ENCODE measurements around the gene CACNA1I. TPM values are rescaled to one million over a fixed set of nuclear protein-coding genes. Genes with fewer than 3 reads are reported as not detected.

CACNA1I gene
- total and polyA plus RNA-seq, 2 experiments from 2014 or later, result 0.17 to 0.21 TPM

GRCh38 chr22:39679652-39680051 lies 109.1 kb downstream of the CACNA1I start:
- H3K36me3 ChIP-seq (replicated peaks; ENCODE audit: insufficient read depth, low read depth), result no peaks in the 10 kb centered on the region
- no peak overlapping the region for H2AFZ ChIP-seq
- no peaks in the 10 kb centered on the region for H3K9me3 ChIP-seq (ENCODE audit: low read depth)
- H3K4me1 ChIP-seq (ENCODE audit: insufficient read depth), result no peaks in the 10 kb centered on the region
- H3K4me2 ChIP-seq, result no peak overlapping the region
- 86% methylated on average over 11 of the region's 17 CpGs for WGBS (ENCODE audit: low lambda C conversion rate, missing lambda C conversion rate)
- no peak overlapping the region for H3K27ac ChIP-seq
- DNase-seq (ENCODE audit: low spot score), result no peak
- no peaks in the 10 kb centered on the region for H4K20me1 ChIP-seq (ENCODE audit: insufficient read depth, poor library complexity, severe bottlenecking)
- no peaks in the 10 kb centered on the region for H3K9me2 ChIP-seq (replicated peaks; ENCODE audit: insufficient read depth)
- no peaks in the 10 kb centered on the region for H3K27me3 ChIP-seq
- H3K4me3 ChIP-seq, result no peak overlapping the region
- no peak for TF ChIP-seq CTCF (IDR thresholded peaks at IDR 0.05; ENCODE audit: poor library complexity)
- TF ChIP-seq EZH2phosphoT487 (IDR thresholded peaks at IDR 0.05; ENCODE audit: low read depth, severe bottlenecking, unreplicated experiment), result no peak
- no peak for TF ChIP-seq EZH2 (IDR thresholded peaks at IDR 0.05; ENCODE audit: borderline replicate concordance)
- no peaks in the 10 kb centered on the region for H3K79me2 ChIP-seq

GRCh38 chr22:39680486-39680885 lies 109.9 kb downstream of the CACNA1I start:
- Histone ChIP-seq H3K27me3 (no peaks in the 10 kb centered on the region), H3K27ac (no peak overlapping the region), H3K79me2 (no peaks in the 10 kb centered on the region), H3K4me1 (ENCODE audit: insufficient read depth) (no peaks in the 10 kb centered on the region), H3K4me2 (no peak overlapping the region), H3K9me3 (ENCODE audit: low read depth) (no peaks in the 10 kb centered on the region), H4K20me1 (ENCODE audit: insufficient read depth, poor library complexity, severe bottlenecking) (no peaks in the 10 kb centered on the region), H3K36me3 (replicated peaks; ENCODE audit: insufficient read depth, low read depth) (no peaks in the 10 kb centered on the region), H3K4me3 (no peak overlapping the region), H3K9me2 (replicated peaks; ENCODE audit: insufficient read depth) (no peaks in the 10 kb centered on the region), H2AFZ (no peak overlapping the region)
- 92% methylated on average over 9 of the region's 9 CpGs for WGBS (ENCODE audit: low lambda C conversion rate, missing lambda C conversion rate)
- TF ChIP-seq EZH2phosphoT487 (IDR thresholded peaks at IDR 0.05; ENCODE audit: low read depth, severe bottlenecking, unreplicated experiment), result no peak
- no peak for TF ChIP-seq CTCF (IDR thresholded peaks at IDR 0.05; ENCODE audit: poor library complexity)
- TF ChIP-seq EZH2 (IDR thresholded peaks at IDR 0.05; ENCODE audit: borderline replicate concordance), result no peak
- no peak for DNase-seq (ENCODE audit: low spot score)

- TF ChIP-seq EZH2phosphoT487 (IDR thresholded peaks at IDR 0.05; ENCODE audit: low read depth, severe bottlenecking, unreplicated experiment) (no peak), EZH2 (IDR thresholded peaks at IDR 0.05; ENCODE audit: borderline replicate concordance) (no peak), CTCF (IDR thresholded peaks at IDR 0.05; ENCODE audit: poor library complexity) (no peak)
- H3K4me1 ChIP-seq (ENCODE audit: insufficient read depth), result no peaks in the 10 kb centered on the region
- H4K20me1 ChIP-seq (ENCODE audit: insufficient read depth, poor library complexity, severe bottlenecking), result no peaks in the 10 kb centered on the region
- 88% methylated on average over 18 of the region's 18 CpGs for WGBS (ENCODE audit: low lambda C conversion rate, missing lambda C conversion rate)
- H3K9me3 ChIP-seq (ENCODE audit: low read depth), result no peaks in the 10 kb centered on the region
- H2AFZ ChIP-seq, result no peak overlapping the region
- no peak overlapping the region for H3K27ac ChIP-seq
- H3K4me2 ChIP-seq, result no peak overlapping the region
- H3K27me3 ChIP-seq, result no peaks in the 10 kb centered on the region
- no peak overlapping the region for H3K4me3 ChIP-seq
- no peaks in the 10 kb centered on the region for H3K9me2 ChIP-seq (replicated peaks; ENCODE audit: insufficient read depth)
- no peak for DNase-seq (ENCODE audit: low spot score)
- no peaks in the 10 kb centered on the region for H3K79me2 ChIP-seq
- no peaks in the 10 kb centered on the region for H3K36me3 ChIP-seq (replicated peaks; ENCODE audit: insufficient read depth, low read depth)
Measured at GRCh38 chr22:39681038-39681861, 110.7 kb downstream of the CACNA1I start.
